ENCODE results near the gene SNRNP25. TPM values are rescaled to one million over a fixed set of nuclear protein-coding genes. Genes with fewer than 3 reads are reported as not detected.

Gene SNRNP25
- polyA plus RNA-seq, 1 experiment = 38.8 TPM

DNA sequence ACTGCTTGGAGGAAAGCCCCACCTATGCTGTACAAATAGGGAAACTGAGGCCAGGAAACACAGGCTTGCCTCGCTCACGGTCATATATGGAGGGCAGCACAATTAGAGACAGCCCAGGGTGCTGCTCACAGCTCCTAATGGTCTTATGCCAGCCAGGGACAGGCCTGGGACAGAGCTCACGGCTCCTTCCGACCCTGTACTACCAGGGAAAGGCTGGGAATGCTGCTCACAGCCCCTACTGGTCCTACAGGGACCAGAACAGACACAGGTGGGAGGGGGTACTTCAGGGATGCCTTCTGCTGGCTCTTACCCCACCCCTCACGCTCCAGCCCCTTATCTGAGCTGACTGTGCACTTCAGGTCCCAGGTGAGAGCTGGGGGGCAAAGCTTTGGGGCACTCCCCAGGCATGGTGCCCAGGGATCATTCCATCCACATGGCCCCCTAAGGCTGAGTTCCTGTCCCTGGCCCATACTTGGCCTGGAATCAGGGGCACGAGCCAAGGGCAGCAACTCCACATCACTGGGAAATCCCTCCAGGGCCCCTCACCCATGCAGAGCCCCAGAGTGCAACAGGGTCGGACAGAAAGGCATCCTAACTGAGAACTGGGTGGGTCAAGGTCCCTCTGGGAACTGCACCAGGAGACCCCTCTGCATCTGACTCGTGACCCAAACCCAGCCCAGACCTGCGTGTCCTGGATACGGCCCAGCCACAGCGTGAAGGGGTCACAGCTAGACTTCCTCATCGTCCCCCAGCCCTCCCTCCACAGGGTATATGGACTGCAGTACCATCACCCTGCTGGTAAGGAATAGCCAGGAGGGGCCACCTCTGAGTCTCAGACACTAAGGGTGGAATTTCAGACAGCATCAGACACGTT lies 12.9 kb downstream of the SNRNP25 start:
- TF ChIP-seq, protein P1, sequence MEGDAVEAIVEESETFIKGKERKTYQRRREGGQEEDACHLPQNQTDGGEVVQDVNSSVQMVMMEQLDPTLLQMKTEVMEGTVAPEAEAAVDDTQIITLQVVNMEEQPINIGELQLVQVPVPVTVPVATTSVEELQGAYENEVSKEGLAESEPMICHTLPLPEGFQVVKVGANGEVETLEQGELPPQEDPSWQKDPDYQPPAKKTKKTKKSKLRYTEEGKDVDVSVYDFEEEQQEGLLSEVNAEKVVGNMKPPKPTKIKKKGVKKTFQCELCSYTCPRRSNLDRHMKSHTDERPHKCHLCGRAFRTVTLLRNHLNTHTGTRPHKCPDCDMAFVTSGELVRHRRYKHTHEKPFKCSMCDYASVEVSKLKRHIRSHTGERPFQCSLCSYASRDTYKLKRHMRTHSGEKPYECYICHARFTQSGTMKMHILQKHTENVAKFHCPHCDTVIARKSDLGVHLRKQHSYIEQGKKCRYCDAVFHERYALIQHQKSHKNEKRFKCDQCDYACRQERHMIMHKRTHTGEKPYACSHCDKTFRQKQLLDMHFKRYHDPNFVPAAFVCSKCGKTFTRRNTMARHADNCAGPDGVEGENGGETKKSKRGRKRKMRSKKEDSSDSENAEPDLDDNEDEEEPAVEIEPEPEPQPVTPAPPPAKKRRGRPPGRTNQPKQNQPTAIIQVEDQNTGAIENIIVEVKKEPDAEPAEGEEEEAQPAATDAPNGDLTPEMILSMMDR (IDR thresholded peaks at IDR 0.05; ENCODE audit: low read depth, low read length) = no peak
- H3K27ac ChIP-seq (ENCODE audit: low read depth, low read length) = no peak overlapping the region
- H3K4me3 ChIP-seq (ENCODE audit: low read depth, low read length) = no peak overlapping the region
- ChIA-PET POLR2A (interaction anchor here (1.1 to 2.2 kb wide), 4 partner anchors 9 to 30 kb away, joined by 3 to 9 read pairs (median 6); partner anchors contain the start of genes POLR3K and SNRNP25), CTCF (interaction anchor here (0.6 to 12.2 kb wide), 23 partner anchors 8 to 296 kb away, joined by 3 to 242 read pairs (median 4); partner anchors contain the start of genes HBQ1, MPG, POLR3K and SNRNP25)
- no peaks in the 10 kb centered on the region; the same call in 1 of the 2 replicates for H3K9me3 ChIP-seq (ENCODE audit: control insufficient read depth, insufficient read depth, low read length)
- DNase-seq (ENCODE audit: low read depth, low spot score) = no peak
- no peaks in the 10 kb centered on the region for H3K27me3 ChIP-seq (ENCODE audit: control insufficient read depth, insufficient read depth, low read length)

DNA sequence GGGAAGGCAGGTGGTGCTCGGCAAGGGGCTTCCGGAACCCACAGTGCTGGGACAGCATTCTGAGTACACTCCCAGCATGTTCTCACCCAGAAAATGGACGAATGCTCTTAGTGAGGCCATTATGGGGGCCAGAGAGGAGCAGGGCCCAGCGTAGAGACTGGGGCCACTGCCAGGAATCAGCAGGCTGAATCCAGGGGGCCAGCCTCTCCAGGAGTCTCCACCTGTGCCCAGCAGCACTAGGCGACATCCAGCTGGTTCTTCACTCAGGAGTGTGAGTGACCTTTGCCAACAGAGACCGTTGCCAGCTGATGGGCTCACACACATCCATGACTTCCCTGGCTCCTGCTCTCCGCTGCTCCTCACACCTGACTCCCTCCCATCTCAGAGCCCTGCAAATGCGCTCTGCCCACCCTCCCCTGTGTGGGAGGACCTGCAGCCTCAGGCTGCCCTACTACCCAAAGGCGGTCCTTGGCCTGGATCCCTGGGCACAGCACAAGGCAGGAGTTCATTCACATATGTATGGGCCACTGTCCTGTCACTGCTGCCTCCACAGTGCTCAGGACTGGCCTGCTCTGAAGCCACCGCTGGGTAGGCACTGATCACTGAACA lies 13.7 kb downstream of the SNRNP25 start:
- Histone ChIP-seq H3K27ac (ENCODE audit: low read depth, low read length) (no peak overlapping the region), H3K27me3 (ENCODE audit: control insufficient read depth, insufficient read depth, low read length) (no peaks in the 10 kb centered on the region), H3K9me3 (ENCODE audit: control insufficient read depth, insufficient read depth, low read length) (no peaks in the 10 kb centered on the region; the same call in 1 of the 2 replicates), H3K4me3 (ENCODE audit: low read depth, low read length) (no peak overlapping the region)
- no peak for DNase-seq (ENCODE audit: low read depth, low spot score)
- ChIA-PET POLR2A (interaction anchor here (2.2 kb wide), 1 partner anchor 17 kb away, joined by 7 read pairs; no protein-coding TSS in a partner anchor), CTCF (interaction anchor here (2.3 to 12.2 kb wide), 3 partner anchors 29 to 40 kb away, joined by 8 to 242 read pairs (median 35); no protein-coding TSS in a partner anchor)
- TF ChIP-seq, protein P1 (IDR thresholded peaks at IDR 0.05; ENCODE audit: low read depth, low read length) = no peak

DNA sequence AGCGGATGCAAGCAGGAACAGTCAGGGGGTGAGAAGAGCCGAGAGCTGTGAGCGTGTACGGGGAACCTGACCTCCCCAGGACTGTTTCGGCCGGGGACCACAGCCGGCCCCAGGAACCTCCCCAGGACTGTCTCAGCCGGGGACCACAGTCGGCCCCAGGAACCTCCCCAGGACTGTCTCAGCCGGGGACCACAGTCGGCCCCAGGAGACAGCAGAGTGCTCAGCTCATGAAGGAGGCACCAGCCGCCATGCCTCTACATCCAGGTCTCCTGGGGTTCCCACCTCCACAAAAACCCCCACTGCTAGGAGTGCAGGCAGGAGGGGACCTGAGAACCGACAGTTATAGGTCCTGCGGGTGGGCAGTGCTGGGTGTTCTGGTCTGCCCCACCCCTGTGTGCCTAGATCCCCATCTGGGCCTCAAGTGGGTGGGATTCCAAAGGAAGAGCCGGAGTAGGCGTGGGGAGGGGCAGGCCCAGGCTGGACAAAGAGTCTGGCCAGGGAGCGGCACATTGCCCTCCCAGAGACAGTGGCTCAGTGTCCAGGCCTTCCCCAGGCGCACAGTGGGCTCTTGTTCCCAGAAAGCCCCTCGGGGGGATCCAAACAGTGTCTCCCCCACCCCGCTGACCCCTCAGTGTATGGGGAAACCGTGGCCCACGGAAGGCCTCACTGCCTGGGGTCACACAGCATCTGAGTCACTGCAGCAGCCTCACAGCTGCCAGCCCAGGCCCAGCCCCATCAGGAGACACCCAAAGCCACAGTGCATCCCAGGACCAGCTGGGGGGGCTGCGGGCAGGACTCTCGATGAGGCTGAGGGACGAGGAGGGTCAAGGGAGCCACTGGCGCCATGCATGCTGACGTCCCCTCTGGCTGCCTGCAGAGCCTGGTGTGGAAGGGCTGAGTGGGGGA lies 14.5 kb downstream of the SNRNP25 start:
- ChIA-PET CTCF (interaction anchor here (2.2 to 12.2 kb wide), 3 partner anchors 28 to 39 kb away, joined by 9 to 242 read pairs (median 35); no protein-coding TSS in a partner anchor), POLR2A (no interaction called here)
- DNase-seq (ENCODE audit: low read depth, low spot score) = no peak
- H3K27ac ChIP-seq (ENCODE audit: low read depth, low read length) = peak overlapping the region; percentile 31
- H3K9me3 ChIP-seq (ENCODE audit: control insufficient read depth, insufficient read depth, low read length) = no peaks in the 10 kb centered on the region; the same call in 1 of the 2 replicates
- H3K4me3 ChIP-seq (ENCODE audit: low read depth, low read length) = no peak overlapping the region
- no peaks in the 10 kb centered on the region for H3K27me3 ChIP-seq (ENCODE audit: control insufficient read depth, insufficient read depth, low read length)
- TF ChIP-seq, protein P1 (IDR thresholded peaks at IDR 0.05; ENCODE audit: low read depth, low read length) = no peak

DNA sequence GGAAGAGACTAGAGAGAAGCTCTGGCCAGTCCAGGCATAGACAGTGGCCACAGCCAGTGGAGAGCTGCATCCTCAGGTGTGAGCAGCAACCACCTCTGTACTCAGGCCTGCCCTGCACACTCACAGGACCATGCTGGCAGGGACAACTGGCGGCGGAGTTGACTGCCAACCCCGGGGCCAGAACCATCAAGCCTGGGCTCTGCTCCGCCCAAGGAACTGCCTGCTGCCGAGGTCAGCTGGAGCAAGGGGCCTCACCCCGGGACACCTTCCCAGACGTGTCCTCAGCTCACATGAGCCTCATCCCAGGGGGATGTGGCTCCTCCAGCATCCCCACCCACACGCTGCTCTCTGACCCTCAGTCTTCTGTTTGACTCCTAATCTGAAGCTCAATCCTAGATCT lies 15.6 kb downstream of the SNRNP25 start:
- no peak overlapping the region for H3K27ac ChIP-seq (ENCODE audit: low read depth, low read length)
- no peaks in the 10 kb centered on the region; the same call in 1 of the 2 replicates for H3K9me3 ChIP-seq (ENCODE audit: control insufficient read depth, insufficient read depth, low read length)
- ChIA-PET POLR2A (no interaction called here), CTCF (interaction anchor here (0.6 to 12.2 kb wide), 4 partner anchors 15 to 111 kb away, joined by 3 to 242 read pairs (median 6); partner anchors contain the start of gene HBQ1)
- no peaks in the 10 kb centered on the region for H3K27me3 ChIP-seq (ENCODE audit: control insufficient read depth, insufficient read depth, low read length)
- TF ChIP-seq, protein P1 (IDR thresholded peaks at IDR 0.05; ENCODE audit: low read depth, low read length) = no peak
- no peak for DNase-seq (ENCODE audit: low read depth, low spot score)
- no peak overlapping the region for H3K4me3 ChIP-seq (ENCODE audit: low read depth, low read length)

Data from AG04450 (cell line).